HG03558 (cell line): ENCODE data around the gene PRKAB1.
"Not testable (repeated sequence)": the region's sequence is repeated elsewhere in the genome, so short reads cannot be mapped to it uniquely, and the experiment has no call there.

Experiments used
- ATAC-seq: cut with Tn5 transposase; IDR thresholded peaks from one replicate; pipeline ENCODE4 v1.9.1; 2021; ENCODE audit warnings: moderate number of reproducible peaks; ENCODE audit not compliant: unreplicated experiment; ENCODE audit errors: extremely low read depth

PRKAB1 gene, protein sequence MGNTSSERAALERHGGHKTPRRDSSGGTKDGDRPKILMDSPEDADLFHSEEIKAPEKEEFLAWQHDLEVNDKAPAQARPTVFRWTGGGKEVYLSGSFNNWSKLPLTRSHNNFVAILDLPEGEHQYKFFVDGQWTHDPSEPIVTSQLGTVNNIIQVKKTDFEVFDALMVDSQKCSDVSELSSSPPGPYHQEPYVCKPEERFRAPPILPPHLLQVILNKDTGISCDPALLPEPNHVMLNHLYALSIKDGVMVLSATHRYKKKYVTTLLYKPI

DNA sequence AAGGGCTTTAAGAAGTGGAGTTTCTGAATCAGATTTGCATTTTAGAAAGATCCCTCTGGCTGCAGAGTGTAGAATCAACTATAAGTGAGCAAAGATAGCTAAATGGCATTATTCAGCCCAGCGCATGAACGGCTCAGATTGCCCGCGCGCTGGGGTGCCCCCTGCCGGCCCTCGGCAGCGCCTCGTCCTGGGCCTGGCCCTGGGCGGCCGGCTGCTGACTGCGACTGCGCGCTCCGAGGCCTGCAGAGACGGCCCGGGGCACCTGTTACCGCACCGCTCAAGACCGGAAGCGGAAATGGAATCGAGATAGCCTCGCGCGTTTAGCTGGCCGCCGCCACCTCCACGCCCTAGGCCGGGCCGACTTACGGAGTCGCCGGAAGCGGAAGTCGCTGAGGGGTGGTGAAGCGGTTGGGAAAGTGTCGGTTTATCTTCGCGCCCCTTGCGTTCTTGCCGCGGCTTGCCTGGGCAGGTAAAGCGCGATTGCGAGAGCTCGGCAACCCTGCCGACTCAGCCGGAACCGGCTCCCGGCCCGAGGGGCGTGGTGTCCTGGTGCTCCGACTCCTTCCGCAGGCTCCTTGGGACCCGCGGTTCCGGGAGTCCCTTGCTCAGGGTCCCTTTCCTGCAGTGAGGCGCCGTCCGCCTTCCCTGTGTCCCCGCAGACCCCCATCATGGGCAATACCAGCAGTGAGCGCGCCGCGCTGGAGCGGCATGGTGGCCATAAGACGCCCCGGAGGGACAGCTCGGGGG lies at the start of gene PRKAB1:
PRKAB1 (plus strand) TSS at position 557 of the 747 bp plus-strand sequence; CDS start at position 669, 112 bp downstream.
- ATAC-seq = peak; percentile 80

DNA sequence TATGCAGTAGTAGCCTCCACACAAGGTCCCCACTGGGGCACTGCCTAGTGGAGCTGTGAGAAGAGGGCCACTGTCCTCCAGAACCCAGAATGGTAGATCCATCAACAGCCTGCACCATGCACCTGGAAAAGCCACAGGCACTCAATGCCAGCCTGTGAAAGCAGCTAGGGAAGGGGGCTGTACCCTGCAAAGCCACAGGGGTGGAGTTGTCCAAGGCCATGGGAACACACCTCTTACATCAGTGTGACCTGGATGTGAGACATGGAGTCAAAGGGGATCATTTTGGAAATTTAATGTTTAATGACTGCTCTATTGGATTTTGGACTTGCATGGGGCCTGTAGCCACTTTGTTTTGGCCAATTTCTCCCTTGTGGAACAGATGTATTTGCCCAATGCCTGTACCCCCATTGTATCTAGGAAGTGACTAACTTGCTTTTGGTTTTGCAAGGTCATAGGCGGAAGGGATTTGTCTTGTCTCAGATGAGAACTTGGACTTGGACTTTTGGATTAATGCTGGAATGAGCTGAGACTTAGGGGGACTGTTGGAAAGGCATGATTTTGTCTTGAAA lies 49.5 kb upstream of the PRKAB1 start:
- ATAC-seq = not testable (repeated sequence)

DNA sequence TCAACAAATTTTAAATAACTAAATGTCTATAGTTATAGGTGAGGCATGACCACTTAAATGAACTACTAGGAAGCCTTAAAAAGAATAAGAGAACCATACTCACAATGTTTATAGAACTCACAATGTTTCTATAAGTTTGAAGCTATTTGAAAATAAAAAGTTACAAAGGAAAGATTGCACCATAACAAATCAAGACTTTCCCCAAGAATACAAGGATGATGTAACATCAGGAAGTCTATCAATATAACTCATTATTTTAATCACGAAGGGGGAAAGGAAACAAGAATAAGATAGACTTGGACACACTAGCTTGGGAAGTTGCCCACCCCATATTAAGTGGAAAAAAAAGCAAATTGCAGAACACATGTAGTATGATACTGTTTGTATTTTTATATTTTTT lies 47.4 kb upstream of the PRKAB1 start:
- no peak for ATAC-seq

DNA sequence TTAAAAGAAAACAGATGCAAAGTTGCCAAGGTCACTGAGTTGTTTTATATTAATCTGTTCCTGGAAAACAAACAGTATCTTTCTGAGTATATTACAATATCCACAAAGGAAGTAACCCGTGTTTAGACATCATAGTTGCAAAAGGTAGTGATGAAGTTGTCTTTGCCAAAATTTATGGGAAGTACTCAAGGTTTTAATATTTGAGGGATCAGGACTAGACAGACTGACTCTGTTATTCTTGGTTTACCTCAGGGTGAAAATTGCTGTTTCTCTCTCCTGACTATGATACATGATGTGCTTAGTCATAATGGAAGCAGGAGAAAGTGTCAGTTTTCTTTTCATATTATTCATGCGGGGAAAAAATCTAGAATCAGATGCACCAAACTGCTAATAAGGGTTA lies 46.1 kb upstream of the PRKAB1 start:
- ATAC-seq = no peak

DNA sequence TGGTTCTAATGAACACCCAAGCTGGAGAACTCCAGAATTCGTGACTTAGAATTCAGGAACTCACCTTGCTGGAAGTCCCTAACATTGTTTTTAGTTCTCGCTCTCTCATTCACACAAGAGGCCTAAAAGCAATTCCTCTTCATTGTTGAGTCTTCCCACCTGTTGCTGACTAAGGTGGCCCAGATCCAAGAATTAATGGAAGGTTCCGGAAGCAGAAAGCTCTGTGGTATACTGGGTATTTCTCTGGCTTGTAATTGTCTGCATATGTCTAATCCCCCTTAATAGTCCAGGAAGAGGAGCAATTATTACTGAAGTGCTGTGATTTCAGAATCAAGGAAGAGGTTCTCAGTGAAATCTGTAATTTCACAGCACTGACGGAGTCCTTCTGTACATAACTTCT lies 43.0 kb upstream of the PRKAB1 start:
- no peak for ATAC-seq

DNA sequence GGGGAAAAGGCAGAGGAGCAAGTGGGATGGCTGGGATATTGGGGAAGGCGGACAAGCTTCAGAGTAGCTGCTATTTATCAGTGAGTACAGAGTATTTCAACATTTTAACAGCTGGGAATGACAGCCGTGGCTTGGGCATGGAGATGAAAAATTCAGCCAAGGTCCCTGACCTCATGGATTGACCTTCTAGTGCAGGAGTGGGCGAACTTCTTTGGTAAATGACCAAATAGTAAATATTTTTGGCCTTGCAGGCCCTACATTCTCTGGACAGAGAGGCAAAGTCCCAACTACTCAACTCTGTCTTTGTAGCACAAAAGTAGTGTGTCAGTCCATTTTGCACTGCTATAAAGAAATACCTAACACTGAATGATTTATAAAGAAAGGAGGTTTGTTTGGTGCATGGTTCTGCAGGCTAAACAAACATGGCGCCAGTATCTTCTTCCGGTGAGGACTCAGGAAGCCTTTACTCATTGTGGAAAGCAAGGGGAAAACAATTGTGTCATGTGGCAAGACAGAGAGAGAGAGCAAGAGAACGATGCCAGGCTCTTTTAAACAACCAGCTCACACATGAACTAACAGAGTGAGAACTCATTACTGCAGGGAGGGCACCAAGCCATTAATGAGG lies 40.8 kb upstream of the PRKAB1 start:
- no peak for ATAC-seq

DNA sequence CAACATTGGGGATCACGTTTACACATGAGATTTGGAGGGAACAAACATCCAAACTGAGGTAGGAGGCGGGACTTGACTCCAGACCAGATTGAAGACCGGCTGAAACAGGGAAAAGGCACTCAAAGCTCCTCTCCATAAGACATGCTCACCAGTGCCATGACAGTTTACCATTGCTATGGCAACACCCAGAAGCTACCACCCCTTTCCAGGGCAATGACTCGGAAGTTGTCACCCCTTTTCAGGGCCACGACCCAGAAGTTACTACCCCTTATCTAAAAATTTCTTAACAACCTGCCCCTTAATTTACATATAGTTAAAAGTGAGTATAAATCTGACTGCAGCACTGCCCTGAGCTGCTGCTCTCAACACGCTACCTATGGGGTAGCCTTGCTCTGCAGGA lies 40.2 kb upstream of the PRKAB1 start:
- ATAC-seq = no peak

DNA sequence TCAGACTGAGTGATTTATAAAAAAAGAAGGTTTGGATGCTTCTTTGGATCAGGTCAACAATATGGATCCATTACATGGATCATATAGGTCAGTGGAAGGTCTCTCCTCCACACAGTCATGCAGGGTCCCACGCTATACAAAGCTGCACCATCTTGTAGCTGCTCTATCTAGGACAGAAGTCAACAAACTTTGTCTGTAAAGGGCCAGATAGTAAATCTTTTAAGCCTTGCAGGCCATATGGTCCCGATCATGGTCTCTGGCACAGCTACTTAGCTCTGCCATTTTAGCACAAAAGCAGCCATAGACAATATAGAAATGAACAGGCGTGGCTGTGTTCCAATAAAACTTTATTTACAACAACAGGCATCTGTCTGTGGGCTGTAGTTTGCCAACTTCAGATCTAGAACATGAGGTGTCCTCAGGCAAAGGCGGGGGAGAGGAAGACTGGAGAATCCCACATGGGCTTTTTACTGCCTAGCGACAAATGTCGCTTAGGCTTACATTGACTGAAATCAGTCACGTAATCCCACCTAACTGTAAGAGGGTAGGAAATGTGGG lies 37.6 kb upstream of the PRKAB1 start:
- ATAC-seq = no peak

DNA sequence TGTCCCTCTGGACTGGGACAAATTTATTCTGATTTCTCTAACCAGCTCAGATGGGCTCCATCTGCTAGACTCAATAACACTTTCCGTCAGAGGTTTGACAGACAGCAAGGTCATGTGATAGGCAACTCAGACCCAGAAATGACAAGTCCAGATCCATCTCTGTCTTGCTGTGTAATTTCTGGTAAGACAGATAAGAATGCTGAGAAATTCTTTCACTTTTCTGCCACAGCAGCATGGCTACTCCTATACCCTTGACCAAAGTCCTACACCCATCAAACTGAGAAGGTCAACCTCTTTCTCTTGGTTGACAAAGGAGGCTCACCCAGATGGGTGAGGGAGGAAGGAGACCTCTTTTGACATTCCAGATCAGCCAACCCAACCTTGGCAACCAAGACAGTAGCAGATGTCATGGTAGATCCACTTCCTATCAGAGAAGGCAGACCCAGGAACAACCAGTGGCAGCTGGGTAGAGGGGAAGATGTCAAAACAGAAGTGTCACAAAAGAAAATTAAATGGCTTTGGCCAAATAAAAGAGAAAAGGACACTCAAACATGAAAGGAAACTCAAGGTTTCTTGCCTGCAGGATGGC lies 36.9 kb upstream of the PRKAB1 start:
- no peak for ATAC-seq

DNA sequence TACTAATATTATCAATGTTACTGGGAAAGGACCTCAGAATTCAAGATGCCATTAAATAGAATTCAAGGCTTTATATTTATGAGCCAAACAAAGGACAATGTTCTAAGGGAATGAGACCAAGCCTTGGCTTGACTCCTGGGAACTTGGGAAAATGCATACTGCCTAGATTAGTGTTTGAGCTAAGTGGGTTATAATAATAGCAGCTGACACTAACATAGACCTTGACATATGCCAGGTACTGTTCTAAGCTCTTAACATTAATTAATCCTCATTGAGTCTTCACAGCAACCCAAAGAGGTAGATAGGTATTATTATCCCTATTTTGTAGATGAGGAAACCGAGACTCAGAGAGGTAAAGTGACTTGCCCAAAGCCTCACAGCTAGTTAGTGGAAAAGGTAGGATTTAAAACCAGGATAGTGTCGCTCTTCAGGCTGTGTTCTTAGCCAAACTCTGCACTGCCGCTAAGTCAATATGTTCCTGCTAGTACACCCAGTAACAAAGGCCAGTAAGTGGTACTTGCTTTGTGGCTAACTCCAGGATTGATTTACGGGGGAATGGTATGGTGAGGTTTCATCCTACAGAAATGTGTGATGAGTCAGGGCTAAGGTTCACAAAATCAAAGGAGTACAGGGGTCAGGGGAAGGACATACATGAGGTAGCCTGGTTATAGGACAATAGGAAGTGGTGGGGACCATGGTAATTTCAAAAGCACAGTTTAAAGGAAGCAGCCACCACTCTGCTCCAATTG lies 35.8 kb upstream of the PRKAB1 start:
- ATAC-seq = no peak

DNA sequence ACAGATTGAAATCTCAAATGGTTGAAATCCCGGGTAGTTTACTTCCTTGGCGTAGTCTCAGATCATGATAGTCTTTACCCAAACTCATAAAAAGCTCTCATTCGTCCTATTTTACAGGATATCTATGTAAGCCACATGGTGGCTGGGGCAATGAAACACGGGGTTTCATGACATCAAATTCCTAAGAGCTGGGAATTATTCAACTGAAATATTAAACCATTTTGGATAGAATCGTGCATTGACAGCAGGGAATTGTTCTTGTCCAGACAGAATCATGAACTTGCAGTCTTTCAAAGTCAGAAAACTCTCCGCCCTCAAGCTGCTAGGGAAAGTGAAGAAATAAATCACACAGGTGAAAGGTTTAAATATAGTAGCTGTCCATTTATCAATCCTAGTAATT lies 33.2 kb upstream of the PRKAB1 start:
- no peak for ATAC-seq

DNA sequence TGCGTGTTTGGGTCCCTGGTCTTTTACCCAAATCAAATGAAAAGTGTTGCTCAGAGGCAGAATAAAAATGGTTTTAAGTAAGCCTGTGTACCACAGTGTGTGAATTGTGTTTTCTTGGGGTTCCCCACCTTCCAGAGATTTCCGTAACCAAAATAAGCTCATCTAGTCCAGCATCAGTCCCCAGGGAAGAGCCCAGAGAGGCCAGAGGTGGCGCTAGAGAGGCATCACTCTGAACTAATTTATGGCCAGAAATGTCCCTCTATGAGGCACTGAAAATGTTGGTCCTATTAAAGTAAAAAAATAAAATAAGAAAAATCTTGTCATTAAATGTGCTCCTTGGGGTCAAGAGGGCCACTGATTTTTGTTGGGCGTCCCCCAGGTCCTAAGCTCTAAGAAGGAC lies 24.9 kb upstream of the PRKAB1 start:
- ATAC-seq = no peak

DNA sequence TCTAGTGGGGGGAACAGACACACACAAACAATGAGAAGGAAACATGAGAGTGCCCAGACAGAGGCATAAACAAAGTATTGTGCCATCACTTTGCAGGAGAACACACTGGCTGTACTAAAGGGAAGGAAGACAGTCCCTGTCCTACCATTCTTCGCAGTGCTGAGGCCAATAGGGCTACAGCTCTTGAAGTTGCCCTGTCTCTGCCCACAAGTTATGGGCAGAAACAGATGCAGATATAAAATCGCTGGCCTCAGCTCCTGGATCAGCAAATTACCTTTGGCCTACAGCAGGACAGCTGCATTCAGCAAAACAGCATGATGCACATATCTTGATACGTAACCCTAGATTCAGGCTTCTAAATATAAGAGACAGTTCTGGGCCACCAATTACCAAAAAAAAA lies 23.0 kb upstream of the PRKAB1 start:
- no peak for ATAC-seq

DNA sequence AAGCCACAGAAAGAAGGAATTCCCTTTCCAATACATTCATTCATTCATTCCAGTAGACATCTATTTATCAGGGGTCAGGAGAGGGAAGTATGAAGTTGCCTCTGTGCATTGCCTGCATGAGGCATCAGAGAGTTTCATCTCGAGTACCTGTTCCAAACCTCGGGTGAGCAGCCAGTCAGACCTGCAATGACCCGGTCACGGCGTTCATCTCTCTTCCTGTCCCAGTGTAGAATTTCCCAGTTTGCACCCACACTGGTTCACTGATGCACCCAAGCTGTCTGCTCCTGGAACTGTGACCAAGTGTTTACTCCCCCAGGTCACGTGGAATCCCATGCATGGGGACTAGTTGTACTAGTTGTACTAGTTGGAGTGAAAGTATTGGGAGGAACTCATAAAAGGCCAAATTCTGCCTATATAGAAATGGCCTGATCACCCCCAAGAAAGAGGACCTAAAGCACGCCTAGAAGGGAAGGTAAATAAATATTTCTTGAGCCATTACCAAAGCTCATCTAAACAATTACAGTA lies 22.3 kb upstream of the PRKAB1 start:
- ATAC-seq = no peak

DNA sequence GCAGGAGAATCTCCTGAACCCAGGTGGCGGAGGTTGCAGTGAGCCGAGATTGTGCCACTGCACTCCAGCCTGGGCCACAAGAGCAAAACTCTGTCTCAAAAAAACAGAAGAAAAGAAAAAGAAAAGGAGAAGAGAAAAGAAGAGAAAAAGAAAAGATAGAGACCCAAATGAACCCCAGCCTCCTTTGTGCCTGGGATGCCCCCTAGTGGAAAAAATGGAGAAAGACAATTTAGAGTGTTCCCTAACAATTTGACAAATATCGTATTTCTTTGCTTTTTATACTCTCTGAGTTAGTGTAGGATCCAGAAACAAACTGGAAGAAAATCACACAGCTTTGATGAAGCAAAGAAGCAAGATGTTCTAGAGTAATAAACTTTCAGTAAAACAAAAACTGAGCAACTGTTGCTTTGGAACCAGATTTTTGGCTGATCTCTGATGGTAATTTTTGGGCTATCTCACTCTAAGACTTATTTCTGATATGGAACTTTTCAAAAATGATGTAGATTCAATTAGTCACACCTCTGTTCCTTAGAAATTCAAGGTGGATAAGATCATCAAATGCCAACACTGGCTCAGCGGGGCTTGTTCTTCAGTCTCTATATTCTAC lies 18.6 kb upstream of the PRKAB1 start:
- ATAC-seq = no peak

DNA sequence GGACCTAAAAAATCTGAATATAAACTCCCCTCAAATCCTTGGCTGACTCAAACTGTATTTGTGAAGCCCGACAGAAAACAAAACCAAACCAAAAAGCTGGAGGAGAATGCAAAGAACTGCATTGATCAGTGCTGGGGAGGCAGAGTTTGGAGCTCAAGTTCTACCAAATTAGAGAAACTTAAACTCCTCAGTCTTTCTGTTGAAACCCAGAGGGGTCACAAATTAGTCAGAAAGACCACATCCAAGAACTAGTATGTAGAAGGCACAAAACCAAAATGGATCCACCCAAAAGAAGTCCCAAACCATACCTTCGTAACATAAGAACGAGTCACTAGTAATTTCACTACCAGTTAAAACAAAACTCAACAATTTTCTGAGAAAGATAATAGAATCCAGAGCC lies 15.3 kb upstream of the PRKAB1 start:
- no peak for ATAC-seq

DNA sequence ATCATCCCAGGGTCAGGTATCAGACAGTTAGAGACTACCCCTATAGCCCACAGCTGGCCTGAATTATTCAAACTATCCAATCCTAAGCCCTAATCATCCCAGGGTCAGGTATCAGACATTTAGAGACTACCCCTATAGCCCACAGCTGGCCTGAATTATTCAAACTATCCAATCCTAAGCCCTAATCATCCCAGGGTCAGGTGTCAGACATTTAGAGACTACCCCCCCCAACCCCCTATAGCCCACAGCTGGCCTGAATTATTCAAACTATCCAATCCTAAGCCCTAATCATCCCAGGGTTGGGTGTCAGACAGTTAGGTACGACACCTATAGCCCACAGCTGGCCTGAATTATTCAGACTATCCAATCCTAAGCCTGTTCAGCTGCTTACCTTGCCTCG lies 10.9 kb upstream of the PRKAB1 start:
- ATAC-seq = not testable (repeated sequence)

DNA sequence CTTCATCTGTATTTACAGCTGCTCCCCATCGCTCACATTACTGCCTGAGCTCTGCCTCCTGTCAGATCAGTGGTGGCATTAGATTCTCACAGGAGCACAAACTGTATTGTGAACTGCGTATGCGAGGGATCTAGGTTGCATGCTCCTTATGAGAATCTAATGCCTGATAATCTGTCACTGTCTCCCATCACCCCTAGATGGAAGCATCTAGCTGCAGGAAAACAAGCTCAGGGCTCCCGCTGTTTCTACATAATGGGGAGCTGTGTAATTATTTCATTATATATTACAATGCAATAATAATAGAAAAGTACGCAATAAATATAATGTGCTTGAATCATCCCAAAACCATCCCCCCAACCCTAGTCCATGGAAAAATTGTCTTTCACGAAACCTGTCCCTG lies 9.8 kb upstream of the PRKAB1 start:
- not testable (repeated sequence) for ATAC-seq

DNA sequence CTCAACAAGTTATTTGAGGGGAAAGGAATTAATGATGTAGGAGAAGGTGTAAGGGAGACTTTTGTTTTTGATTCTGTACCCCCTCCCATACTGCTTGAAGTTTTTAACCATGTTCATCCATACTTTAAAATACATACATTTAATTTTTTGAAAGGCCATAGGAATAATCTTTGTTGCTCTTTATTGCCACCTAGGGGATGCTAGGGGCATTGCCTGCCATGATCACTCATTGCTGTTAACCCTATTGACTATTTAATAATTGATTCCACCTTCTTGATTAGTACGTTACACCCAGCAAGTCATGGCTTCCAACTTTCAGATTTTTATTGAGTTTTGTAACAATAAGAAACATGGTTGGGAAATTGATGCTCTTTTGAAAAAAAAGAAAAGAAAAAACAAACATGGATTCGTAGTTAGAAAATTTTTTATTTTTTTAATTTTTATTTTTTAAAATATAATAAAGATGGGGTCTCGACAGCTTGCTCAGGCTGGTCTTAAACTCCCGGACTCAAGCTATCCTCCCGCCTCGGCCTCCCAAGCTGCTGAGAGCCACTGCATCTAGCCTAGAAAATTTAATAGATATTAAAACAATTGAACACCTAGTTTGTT lies 8.5 kb upstream of the PRKAB1 start:
- no peak for ATAC-seq
